ES-I3 (cell line): ENCODE measurements around the gene CLEC5A.
"Not testable (repeated sequence)": the region's sequence is repeated elsewhere in the genome, so short reads cannot be mapped to it uniquely, and the experiment has no call there.

Experiments
- H3K36me3 ChIP-seq: 2 replicates; pipeline ENCODE4 v1.6.1; 2013; ENCODE audit warnings: mild to moderate bottlenecking, low read length, control low read depth, moderate library complexity; ENCODE audit not compliant: insufficient read depth
- H3K4me1 ChIP-seq: 2 replicates; pipeline ENCODE4 v1.6.1; 2013; ENCODE audit warnings: mild to moderate bottlenecking, control low read depth, low read length; ENCODE audit not compliant: insufficient read depth
- H3K9ac ChIP-seq: 2 replicates; pipeline ENCODE4 v1.6.1; 2013; ENCODE audit warnings: low read depth, mild to moderate bottlenecking, low read length, moderate library complexity
- H3K9me3 ChIP-seq: 2 replicates; pipeline ENCODE4 v1.6.1; 2013; ENCODE audit warnings: mild to moderate bottlenecking, low read length, moderate library complexity; ENCODE audit not compliant: control insufficient read depth, insufficient read depth

Gene CLEC5A

GRCh38 chr7:141928146-141928844, 18.5 kb downstream of the CLEC5A start:
- H3K36me3 ChIP-seq: no peaks in the 10 kb centered on the region
- no peak overlapping the region for H3K9ac ChIP-seq
- peaks cover 22% of the 10 kb centered on the region for H3K4me1 ChIP-seq
- no peaks in the 10 kb centered on the region for H3K9me3 ChIP-seq

- Histone ChIP-seq H3K9me3 (no peaks in the 10 kb centered on the region), H3K36me3 (no peaks in the 10 kb centered on the region), H3K4me1 (no peaks in the 10 kb centered on the region), H3K9ac (no peak overlapping the region)
Measured at GRCh38 chr7:141920281-141920680, 26.5 kb downstream of the CLEC5A start.

GRCh38 chr7:141916099-141916498, 30.7 kb downstream of the CLEC5A start, which contains the start of gene OR9A4:
Gene OR9A4, plus strand, starts transcription at chr7:141916399. Its CDS starts 2,477 bp downstream, at chr7:141918876.
- H3K36me3 ChIP-seq: no peaks in the 10 kb centered on the region
- no peaks in the 10 kb centered on the region for H3K4me1 ChIP-seq
- H3K9me3 ChIP-seq: no peaks in the 10 kb centered on the region
- no peak within 1 kb of the TSS for H3K9ac ChIP-seq

GRCh38 chr7:141915565-141915964, 31.2 kb downstream of the CLEC5A start:
- H3K9me3 ChIP-seq: no peaks in the 10 kb centered on the region
- H3K9ac ChIP-seq: no peak overlapping the region
- no peaks in the 10 kb centered on the region for H3K36me3 ChIP-seq
- no peaks in the 10 kb centered on the region for H3K4me1 ChIP-seq

GRCh38 chr7:141911391-141911790, 35.4 kb downstream of the CLEC5A start:
- Histone ChIP-seq H3K4me1 (no peaks in the 10 kb centered on the region), H3K9me3 (no peaks in the 10 kb centered on the region), H3K36me3 (no peaks in the 10 kb centered on the region)

GRCh38 chr7:141906285-141906684, 40.5 kb downstream of the CLEC5A start:
- H3K36me3 ChIP-seq: no peaks in the 10 kb centered on the region
- H3K9me3 ChIP-seq: no peaks in the 10 kb centered on the region
- H3K9ac ChIP-seq: no peak overlapping the region

More at GRCh38 chr7:141911391-141911790, 35.4 kb downstream of the CLEC5A start:
- no peak overlapping the region for H3K9ac ChIP-seq

GRCh38 chr7:141899366-141899765, 47.4 kb downstream of the CLEC5A start:
- H3K9me3 ChIP-seq, H3K9ac ChIP-seq, H3K4me1 ChIP-seq, H3K36me3 ChIP-seq: not testable (repeated sequence)

More at GRCh38 chr7:141906285-141906684, 40.5 kb downstream of the CLEC5A start:
- no peaks in the 10 kb centered on the region for H3K4me1 ChIP-seq

GRCh38 chr7:141891336-141891735, 55.4 kb downstream of the CLEC5A start:
- H3K36me3 ChIP-seq: no peaks in the 10 kb centered on the region
- no peaks in the 10 kb centered on the region for H3K9me3 ChIP-seq
- H3K4me1 ChIP-seq: no peaks in the 10 kb centered on the region
- no peak overlapping the region for H3K9ac ChIP-seq

- Histone ChIP-seq H3K36me3 (no peaks in the 10 kb centered on the region), H3K9me3 (no peaks in the 10 kb centered on the region), H3K9ac (no peak overlapping the region), H3K4me1 (no peaks in the 10 kb centered on the region)
Measured at GRCh38 chr7:141889321-141889720, 57.5 kb downstream of the CLEC5A start.

GRCh38 chr7:141884539-141885225, 62.1 kb downstream of the CLEC5A start:
- Histone ChIP-seq H3K9me3 (no peaks in the 10 kb centered on the region; the same call in 1 of the 2 replicates), H3K36me3 (no peaks in the 10 kb centered on the region), H3K4me1 (no peaks in the 10 kb centered on the region), H3K9ac (no peak overlapping the region)

- no peaks in the 10 kb centered on the region; the same call in 1 of the 2 replicates for H3K9me3 ChIP-seq
- H3K4me1 ChIP-seq: peaks cover 4% of the 10 kb centered on the region; the same call in 1 of the 2 replicates
- H3K9ac ChIP-seq: no peak overlapping the region
- no peaks in the 10 kb centered on the region for H3K36me3 ChIP-seq
Measured at GRCh38 chr7:141880960-141881359, 65.8 kb downstream of the CLEC5A start.

GRCh38 chr7:141877365-141877764, 69.4 kb downstream of the CLEC5A start:
- H3K4me1 ChIP-seq: peaks cover 12% of the 10 kb centered on the region; the same call in 1 of the 2 replicates
- H3K9me3 ChIP-seq: no peaks in the 10 kb centered on the region
- H3K9ac ChIP-seq: no peak overlapping the region
- no peaks in the 10 kb centered on the region for H3K36me3 ChIP-seq
